Activated T-cell treated with anti-CD3 and anti-CD28 coated beads for 24 hours (primary cell): ENCODE results near the gene PLXNA3.

Source experiments
- DNase-seq: peaks from one replicate; pipeline ENCODE4 v3.0.0-alpha.2; 2020; ENCODE audit warnings: low read depth

Gene PLXNA3

GRCh38 chrX:154458116-154458953 is at the start of gene PLXNA3:
TSS of gene PLXNA3 (plus strand) at chrX:154458281. CDS start at chrX:154460184, 1,903 bp downstream.
- DNase-seq, result peak; percentile 34

GRCh38 chrX:154408659-154409221 is 49.3 kb upstream of the PLXNA3 start:
- no peak for DNase-seq

- DNase-seq, result no peak
Observed at GRCh38 chrX:154409222-154409871, 48.7 kb upstream of the PLXNA3 start, which contains the start of gene DNASE1L1. TSS of gene DNASE1L1 (minus strand) at chrX:154409254. CDS start at chrX:154405568, 3,686 bp downstream.

- DNase-seq, result peak; percentile 53
Observed at GRCh38 chrX:154411981-154412340, 46.1 kb upstream of the PLXNA3 start.

GRCh38 chrX:154412468-154412867 is 45.6 kb upstream of the PLXNA3 start:
- DNase-seq, result no peak

GRCh38 chrX:154413142-154413541 is 44.9 kb upstream of the PLXNA3 start:
- no peak for DNase-seq

- DNase-seq, result no peak
Observed at GRCh38 chrX:154417157-154417556, 40.9 kb upstream of the PLXNA3 start.

GRCh38 chrX:154419189-154419588 is 38.9 kb upstream of the PLXNA3 start:
- no peak for DNase-seq

GRCh38 chrX:154419688-154420401 is 38.2 kb upstream of the PLXNA3 start:
- no peak for DNase-seq

GRCh38 chrX:154420402-154420756 is 37.7 kb upstream of the PLXNA3 start:
- no peak for DNase-seq

- no peak for DNase-seq
Observed at GRCh38 chrX:154426916-154427770, 30.9 kb upstream of the PLXNA3 start.

GRCh38 chrX:154428176-154429171 is 29.6 kb upstream of the PLXNA3 start, which contains the start of gene ATP6AP1:
TSS of gene ATP6AP1 (plus strand) at chrX:154428677. CDS start at chrX:154428693, 16 bp downstream.
- DNase-seq, result peak; percentile 81

- no peak for DNase-seq
Observed at GRCh38 chrX:154429711-154430110, 28.4 kb upstream of the PLXNA3 start.

- no peak for DNase-seq
Observed at GRCh38 chrX:154430479-154430878, 27.6 kb upstream of the PLXNA3 start.

GRCh38 chrX:154430916-154431315 is 27.2 kb upstream of the PLXNA3 start:
- no peak for DNase-seq

- DNase-seq, result no peak
Observed at GRCh38 chrX:154431341-154431740, 26.7 kb upstream of the PLXNA3 start.

- no peak for DNase-seq
Observed at GRCh38 chrX:154432210-154432609, 25.9 kb upstream of the PLXNA3 start.

GRCh38 chrX:154433605-154434004 is 24.5 kb upstream of the PLXNA3 start:
- DNase-seq, result no peak

- no peak for DNase-seq
Observed at GRCh38 chrX:154434394-154435168, 23.5 kb upstream of the PLXNA3 start.
